Kasumi-1 (cell line): ENCODE measurements around the gene PHLDA1.

Experiments used
- DNase-seq, 2 experiments: peaks; one replicate each; lab custom pipeline; 2025; lab: John Stamatoyannopoulos, UW

PHLDA1 gene

GRCh38 chr12:76037130-76038103 is 5.8 kb upstream of the PHLDA1 start:
- peak; percentile 93 for DNase-seq

- DNase-seq = no peak
Measured at GRCh38 chr12:76035045-76035444, 3.5 kb upstream of the PHLDA1 start.

- DNase-seq = no peak
Measured at GRCh38 chr12:76033081-76034011, 1.8 kb upstream of the PHLDA1 start.

- DNase-seq = peak; percentile 57 to 64
Measured at GRCh38 chr12:76032043-76032981, 736 bp upstream of the PHLDA1 start.

- peak; percentile 54 to 65 for DNase-seq
Measured at GRCh38 chr12:76031081-76031413, 529 bp downstream of the PHLDA1 start.

- no peak for DNase-seq
Measured at GRCh38 chr12:76030341-76031080, 1.1 kb downstream of the PHLDA1 start.

- DNase-seq = no peak
Measured at GRCh38 chr12:76029982-76030340, 1.6 kb downstream of the PHLDA1 start.

GRCh38 chr12:76028571-76029277 is 2.9 kb downstream of the PHLDA1 start:
- DNase-seq = no peak

GRCh38 chr12:76026643-76027063 is 4.9 kb downstream of the PHLDA1 start:
- no peak for DNase-seq

- DNase-seq = no peak
Measured at GRCh38 chr12:76025601-76026575, 5.7 kb downstream of the PHLDA1 start.

GRCh38 chr12:76024942-76025600 is 6.5 kb downstream of the PHLDA1 start:
- DNase-seq = peak; percentile 45 to 61

- no peak for DNase-seq
Measured at GRCh38 chr12:76024102-76024781, 7.3 kb downstream of the PHLDA1 start.

- no peak for DNase-seq
Measured at GRCh38 chr12:76023069-76023690, 8.4 kb downstream of the PHLDA1 start.

GRCh38 chr12:76022506-76022905 is 9.1 kb downstream of the PHLDA1 start:
- DNase-seq = no peak

GRCh38 chr12:76020731-76021672 is 10.6 kb downstream of the PHLDA1 start:
- peak; percentile 31 to 50 for DNase-seq

GRCh38 chr12:76020281-76020680 is 11.3 kb downstream of the PHLDA1 start:
- DNase-seq = peak; percentile 21 to 23
